KOPT-K1 (cell line): Measurements from ENCODE around the gene ANO8.
"Not testable (repeated sequence)": the region's sequence is repeated elsewhere in the genome, so short reads cannot be mapped to it uniquely, and the experiment has no call there.

Source experiments
- H3K27ac ChIP-seq: fragments of 200-600 bp; sonication (generic); 2 replicates; pipeline ENCODE4 v1.5.1; 2016; ENCODE audit warnings: antibody characterized with exemption, mild to moderate bottlenecking, low read depth, low read length; ENCODE audit not compliant: poor library complexity, severe bottlenecking
- H3K36me3 ChIP-seq: fragments of 200-600 bp; sonication (generic); 2 replicates; pipeline ENCODE4 v1.5.1; 2017; ENCODE audit warnings: antibody characterized with exemption, mild to moderate bottlenecking, low read length, moderate library complexity; ENCODE audit not compliant: insufficient read depth
- H3K9me3 ChIP-seq: fragments of 200-600 bp; sonication (generic); 2 replicates; pipeline ENCODE4 v1.5.1; 2017; ENCODE audit warnings: antibody characterized with exemption, low read length, mild to moderate bottlenecking; ENCODE audit not compliant: insufficient read depth, poor library complexity, severe bottlenecking

ANO8 gene, protein sequence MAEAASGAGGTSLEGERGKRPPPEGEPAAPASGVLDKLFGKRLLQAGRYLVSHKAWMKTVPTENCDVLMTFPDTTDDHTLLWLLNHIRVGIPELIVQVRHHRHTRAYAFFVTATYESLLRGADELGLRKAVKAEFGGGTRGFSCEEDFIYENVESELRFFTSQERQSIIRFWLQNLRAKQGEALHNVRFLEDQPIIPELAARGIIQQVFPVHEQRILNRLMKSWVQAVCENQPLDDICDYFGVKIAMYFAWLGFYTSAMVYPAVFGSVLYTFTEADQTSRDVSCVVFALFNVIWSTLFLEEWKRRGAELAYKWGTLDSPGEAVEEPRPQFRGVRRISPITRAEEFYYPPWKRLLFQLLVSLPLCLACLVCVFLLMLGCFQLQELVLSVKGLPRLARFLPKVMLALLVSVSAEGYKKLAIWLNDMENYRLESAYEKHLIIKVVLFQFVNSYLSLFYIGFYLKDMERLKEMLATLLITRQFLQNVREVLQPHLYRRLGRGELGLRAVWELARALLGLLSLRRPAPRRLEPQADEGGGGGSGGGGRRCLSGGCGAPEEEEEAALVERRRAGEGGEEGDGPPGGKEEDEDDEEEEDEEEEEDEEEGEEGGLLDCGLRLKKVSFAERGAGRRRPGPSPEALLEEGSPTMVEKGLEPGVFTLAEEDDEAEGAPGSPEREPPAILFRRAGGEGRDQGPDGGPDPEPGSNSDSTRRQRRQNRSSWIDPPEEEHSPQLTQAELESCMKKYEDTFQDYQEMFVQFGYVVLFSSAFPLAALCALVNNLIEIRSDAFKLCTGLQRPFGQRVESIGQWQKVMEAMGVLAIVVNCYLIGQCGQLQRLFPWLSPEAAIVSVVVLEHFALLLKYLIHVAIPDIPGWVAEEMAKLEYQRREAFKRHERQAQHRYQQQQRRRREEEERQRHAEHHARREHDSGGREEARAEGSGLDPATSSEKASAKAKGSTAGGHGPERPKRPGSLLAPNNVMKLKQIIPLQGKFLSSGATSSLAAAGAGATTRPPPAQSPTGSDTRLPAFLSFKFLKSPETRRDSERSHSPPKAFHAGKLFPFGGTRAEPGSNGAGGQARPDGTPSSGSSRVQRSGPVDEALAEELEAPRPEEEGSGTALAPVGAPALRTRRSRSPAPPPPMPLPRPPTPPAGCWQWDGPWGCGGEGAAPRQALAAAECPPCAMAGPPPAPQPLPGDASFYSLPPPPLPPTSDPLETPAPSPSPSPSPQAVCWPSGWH

DNA sequence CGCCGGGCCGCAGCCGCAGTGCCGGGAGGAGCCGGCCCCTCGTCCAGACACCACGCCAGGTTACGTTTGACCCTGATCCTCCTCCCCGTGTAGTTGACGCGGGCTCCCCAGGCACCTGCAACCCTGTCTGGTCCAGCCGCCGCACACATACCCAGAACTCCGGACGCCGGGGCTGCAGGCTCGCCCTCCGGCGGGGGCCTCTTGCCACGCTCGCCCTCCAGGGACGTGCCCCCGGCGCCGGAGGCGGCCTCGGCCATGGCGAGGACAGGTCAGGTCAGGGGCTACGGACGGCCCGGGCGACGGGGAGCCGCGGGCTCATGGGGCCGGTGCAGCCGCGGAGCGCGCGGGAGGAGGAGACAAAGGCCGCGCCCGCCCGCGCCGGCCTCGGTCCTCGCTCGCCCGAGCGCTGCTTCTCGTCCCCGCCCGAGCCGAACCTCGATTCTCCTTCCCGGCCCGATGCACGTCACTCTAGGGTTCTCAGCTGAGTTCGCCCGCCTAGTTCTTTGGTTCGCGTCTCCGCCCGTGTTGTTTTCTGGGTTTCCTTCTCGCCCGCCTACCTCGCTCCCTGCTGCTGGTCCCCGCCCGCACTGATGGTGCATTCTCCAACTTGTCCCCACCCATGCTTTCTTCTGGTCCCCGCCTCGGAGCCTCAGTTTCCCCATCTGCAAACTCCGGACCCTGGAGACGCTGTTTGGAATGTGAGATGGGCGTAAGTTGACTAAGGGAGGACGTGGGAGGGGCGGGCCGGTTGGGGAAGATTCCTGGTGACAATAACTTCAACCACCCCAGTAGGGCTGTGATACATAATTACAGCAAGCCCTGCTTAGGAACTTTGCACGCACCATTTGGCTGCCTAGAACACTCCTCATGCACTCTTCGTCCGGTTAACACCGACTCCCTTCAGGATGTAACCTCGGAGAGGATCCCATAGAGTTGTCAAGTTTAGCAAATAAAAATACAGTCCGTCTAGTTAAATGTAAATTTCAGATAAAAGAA lies at the start of gene ANO8:
Gene ANO8 (minus strand): TSS at position 442 of the 996 bp plus-strand sequence. CDS start 185 bp downstream, at position 257.
- Histone ChIP-seq H3K9me3 (no peaks in the 10 kb centered on the region), H3K27ac (peak within 1 kb of the TSS; percentile 55), H3K36me3 (0 out of 2 replicates have a peak, but pooled peaks cover 4% of the 10 kb centered on the region)

DNA sequence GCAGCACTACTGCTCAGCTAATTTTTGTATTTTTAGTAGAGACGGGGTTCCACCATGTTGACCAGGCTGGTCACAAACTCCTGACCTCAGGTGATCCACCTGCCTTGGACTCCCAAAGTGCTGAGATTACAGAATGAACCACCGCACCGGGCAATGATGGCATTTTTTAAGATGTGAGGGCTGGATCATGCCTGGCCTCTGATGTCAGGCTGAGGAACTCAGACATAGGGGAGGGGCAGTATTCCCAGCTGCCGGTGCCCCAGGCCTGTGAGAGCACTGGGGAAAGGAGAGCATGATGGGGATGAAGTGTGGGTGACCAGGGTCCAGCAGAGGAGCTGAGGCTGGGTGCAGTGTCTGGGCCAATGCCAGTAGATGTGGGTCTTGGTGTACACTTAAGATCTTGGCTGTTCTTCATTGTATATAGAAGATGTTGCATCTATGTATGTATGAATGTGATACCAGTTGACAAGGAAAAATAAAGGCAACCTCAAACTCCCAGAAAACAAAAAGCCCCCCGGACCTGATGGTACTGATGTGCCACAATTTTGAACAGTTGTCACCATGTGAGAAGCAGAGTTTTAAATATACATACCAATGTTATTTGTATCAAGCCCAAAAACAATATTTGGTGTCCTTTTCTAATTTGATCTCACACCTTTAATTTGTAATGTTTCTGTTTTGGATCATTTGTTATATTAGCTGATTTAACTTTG lies 45.9 kb upstream of the ANO8 start:
- Histone ChIP-seq H3K27ac (no peak overlapping the region), H3K9me3 (no peaks in the 10 kb centered on the region), H3K36me3 (no peaks in the 10 kb centered on the region)

DNA sequence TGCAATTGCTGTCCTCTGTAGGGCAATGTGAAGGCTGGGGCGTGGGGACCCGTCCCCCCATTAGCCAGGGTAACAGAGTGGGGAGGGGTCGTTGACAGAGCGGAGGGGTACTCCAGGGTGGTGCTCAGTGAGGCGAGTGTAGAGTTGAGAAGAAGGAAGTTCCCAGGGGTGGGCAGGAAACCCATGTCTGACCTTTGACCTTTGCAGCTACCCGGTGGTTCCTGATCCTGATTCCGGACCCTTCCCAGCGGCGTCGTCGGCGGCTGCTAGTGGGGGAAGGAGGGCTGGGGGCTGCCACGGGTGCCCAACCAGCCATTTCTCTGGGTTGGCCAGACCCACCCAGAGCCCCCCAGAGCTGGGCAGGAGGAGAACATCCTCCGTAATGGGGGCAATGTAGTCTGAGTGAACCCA lies 44.6 kb upstream of the ANO8 start:
- Histone ChIP-seq H3K9me3 (no peaks in the 10 kb centered on the region), H3K27ac (no peak overlapping the region), H3K36me3 (no peaks in the 10 kb centered on the region)

DNA sequence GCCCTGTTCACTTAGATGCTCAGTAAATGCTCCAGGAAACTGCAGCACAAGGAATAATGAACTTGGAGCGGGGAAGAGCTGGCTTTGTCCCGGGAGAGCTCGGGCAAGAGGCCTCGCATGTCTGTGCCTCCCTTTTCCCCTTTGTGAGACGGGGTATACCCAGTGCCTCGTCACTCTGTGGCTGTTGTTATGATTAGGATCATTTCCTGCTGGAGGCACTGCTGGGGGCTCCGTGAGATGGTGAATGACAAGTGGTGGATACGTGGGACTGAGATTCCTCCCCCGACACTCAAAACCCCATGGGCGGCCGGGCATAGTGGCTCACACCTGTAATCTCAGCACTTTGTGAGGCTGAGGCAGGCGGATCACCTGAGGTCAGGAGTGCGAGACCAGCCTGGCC lies 43.6 kb upstream of the ANO8 start:
- H3K27ac ChIP-seq: no peak overlapping the region
- no peaks in the 10 kb centered on the region for H3K9me3 ChIP-seq
- H3K36me3 ChIP-seq: no peaks in the 10 kb centered on the region

DNA sequence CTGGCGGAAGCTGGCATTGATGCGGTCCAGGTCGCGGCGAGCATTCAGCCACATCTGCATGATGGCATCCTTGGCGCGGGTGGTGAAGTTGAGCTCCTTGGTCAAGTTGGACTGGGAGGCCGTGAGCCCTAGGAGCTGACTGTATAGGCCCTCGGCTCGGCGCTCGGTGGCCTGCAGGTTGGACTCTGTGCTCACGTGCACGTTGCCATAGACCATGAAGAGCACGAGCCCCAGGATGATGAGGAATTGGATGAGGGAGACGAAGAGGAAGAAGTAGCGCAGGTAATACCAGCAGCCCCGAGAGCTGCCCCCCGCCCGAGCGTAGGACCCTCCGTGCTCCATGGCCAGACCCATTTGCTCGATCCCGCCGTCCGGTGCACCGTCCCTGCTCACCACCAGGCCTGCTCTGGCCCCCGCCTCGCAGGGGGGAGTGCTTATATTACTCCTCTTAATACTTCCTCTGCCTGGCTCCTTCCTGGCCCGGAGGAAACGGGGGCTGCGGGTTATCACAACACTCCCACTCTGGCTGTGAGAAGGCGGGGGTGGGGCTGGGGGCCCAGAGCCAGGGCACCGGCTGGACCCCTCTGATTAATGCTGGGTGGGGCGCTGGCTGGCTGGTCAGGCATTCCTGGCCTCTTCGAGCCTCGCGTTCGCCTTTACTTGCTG lies 42.4 kb upstream of the ANO8 start, which contains the start of gene PLVAP:
Gene PLVAP (minus strand): TSS at position 408 of the 666 bp plus-strand sequence. CDS start 54 bp downstream, at position 354.
- no peaks in the 10 kb centered on the region for H3K9me3 ChIP-seq
- no peaks in the 10 kb centered on the region for H3K36me3 ChIP-seq
- no peak within 1 kb of the TSS for H3K27ac ChIP-seq

DNA sequence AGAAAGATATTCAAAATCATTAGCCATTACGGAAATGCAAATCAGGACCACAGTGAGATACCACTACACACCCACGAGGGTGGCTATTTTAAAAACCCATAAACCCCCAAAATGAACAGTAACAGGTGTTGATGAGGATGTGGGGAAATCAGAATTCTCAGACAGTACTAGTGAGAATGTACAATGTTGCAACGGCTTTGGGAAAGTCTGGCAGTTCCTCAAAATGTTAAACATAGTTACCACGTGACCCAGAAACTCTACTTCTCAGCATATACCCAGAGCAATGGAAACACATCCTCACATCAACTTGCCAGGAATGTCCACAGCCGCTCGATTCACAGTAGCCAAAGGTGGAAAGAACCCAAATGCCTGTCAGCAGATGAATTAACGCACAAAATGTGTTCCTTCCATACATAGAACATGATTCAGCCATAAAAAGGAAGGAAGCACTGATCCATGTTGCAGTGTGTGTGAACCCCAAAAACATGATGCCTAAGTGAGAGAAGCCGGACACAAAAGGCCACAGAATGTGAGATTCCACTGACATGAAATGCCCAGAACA lies 35.5 kb upstream of the ANO8 start:
- Histone ChIP-seq H3K36me3 (no peaks in the 10 kb centered on the region), H3K9me3 (no peaks in the 10 kb centered on the region), H3K27ac (no peak overlapping the region)

DNA sequence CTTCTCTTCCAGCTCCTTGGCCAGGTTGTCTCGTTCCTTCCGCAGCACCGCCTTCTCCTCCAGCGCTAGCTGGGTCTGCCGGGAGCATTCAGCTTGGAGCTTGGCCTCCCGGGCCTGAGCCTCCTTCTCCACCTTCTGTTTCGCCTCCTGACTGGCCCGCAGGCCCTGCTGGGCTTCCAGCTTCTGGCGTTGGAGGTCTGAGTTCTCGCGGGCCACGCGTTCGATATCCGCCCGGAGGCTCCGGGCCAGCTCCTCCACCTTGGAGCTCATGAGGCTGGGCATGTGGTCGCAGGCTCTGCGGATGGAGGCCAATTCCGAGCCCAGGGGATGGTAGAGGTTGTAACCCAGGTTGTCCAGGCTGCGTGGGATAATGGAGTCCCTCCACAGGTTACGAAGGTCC lies 30.7 kb upstream of the ANO8 start:
- no peaks in the 10 kb centered on the region for H3K9me3 ChIP-seq
- H3K36me3 ChIP-seq: no peaks in the 10 kb centered on the region
- H3K27ac ChIP-seq: no peak overlapping the region

DNA sequence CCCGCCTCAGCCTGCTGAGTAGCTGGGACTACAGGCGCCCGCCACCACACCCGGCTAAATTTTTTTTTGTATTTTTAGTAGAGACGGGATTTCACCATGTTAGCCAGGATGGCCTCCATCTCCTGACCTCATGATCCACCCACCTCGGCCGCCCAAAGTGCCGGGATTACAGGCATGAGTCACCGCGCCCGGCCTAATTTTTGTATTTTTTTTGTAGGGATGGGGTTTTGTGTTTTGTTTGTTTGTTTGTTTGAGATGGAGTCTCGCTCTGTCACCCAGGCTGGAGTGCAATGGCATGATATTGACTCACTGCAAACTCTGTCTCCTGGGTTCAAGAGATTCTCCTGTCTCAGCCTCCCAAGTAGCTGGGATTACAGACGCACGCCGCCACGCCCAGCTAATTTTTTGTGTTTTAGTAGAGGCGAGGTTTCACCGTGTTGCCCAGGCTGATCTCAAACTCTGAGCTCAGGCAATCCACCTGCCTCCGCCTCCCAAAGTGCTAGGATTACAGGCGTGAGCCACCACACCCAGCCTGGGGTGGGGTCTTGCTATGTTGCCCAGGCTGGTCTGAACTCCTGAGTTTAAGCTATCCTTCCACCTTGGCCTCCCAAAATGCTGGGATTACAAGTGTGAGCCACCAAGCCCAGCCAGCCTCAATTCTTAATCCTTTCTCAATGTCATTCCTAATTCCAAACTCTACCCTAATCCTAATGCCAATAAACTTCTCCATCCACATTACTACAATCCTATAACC lies 29.4 kb upstream of the ANO8 start:
- not testable (repeated sequence) for H3K9me3 ChIP-seq, H3K36me3 ChIP-seq, H3K27ac ChIP-seq

DNA sequence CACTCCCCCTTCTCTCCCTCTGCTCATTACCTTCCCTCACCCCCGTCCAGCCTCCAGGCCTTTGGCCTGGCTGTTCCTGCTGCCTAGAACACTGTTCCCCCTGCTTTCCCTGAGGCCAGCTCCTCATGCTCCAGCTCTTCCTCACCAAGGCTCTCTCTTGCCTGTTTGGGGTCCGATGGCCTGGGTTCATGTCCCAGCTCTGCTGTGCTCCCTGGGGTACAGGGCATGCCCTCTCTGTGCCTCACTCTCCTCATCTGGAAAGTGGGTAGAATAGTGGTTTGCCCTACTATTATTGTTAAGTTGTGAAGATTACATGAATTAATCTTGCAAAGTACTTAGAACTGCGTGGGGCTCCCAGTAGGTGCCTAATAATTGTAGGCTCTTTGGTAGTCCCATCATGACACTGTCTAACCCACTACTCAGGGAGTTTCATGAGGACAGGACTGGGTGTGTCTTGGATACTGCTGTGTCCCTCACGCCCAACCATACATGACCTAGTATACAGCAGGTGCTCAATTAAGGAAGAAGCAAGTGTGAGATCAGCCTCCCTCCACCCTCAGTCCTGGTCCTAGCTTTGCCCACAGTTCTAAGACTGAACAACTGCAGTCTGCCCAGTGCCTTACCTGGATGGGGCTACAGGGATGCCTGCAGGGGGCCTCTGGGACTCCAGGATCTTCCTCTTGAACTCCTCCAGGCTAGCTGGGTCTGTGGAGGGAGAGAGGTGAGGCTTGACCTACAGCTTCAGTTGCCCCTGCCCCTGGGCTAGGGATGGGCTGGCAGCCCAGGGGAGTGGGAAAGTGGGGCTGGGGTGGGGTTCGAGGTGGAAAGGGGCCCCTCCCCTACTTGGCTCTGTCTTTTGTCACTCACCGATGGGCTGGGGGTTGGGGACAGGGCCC lies 25.5 kb upstream of the ANO8 start:
- H3K9me3 ChIP-seq: no peaks in the 10 kb centered on the region
- no peak overlapping the region for H3K27ac ChIP-seq

DNA sequence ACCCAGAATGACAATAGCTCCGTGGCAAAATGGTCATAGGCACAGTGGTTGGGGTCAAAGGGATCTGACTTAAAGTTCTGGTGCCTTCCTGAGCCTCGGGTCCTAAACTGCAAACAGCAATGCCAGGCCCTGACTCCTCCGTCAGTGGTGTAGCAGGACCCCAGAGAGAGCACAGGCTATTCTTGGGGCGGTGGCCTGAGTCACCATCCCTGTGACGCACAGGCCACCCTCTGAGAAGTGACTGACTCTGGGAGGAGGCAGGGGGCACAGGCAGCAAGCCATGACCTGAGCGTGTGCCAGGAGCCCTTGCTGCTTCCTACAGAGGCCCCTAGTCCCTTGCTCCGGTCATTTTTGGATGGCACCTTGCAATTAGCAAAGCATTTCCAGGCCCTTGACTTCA lies 23.7 kb upstream of the ANO8 start:
- H3K27ac ChIP-seq: no peak overlapping the region

More for the DNA sequence above, 25.5 kb upstream of the ANO8 start:
- no peaks in the 10 kb centered on the region for H3K36me3 ChIP-seq

DNA sequence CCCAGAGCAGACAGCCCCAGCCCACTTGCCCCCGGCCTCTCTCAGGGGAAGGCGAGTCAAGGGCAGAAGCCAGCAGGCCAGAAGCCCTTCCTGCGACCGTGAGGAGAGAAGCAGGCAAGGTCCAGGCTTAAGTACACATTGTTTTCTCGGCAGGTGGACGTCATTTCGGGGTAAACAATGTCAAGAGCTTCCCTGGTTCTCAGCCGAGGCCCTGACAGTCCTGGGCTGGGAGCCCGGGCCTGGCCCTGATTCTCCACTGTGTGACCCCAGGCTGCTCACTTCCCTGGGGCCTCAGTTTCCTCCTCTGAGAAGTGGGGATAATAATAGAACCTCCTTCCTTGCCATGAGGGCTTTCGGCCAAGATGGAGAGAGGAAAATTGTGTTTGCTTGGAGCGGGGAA lies 23.1 kb upstream of the ANO8 start:
- no peaks in the 10 kb centered on the region for H3K9me3 ChIP-seq
- no peak overlapping the region for H3K27ac ChIP-seq
- no peaks in the 10 kb centered on the region for H3K36me3 ChIP-seq

More for the DNA sequence above, 23.7 kb upstream of the ANO8 start:
- Histone ChIP-seq H3K9me3 (no peaks in the 10 kb centered on the region), H3K36me3 (no peaks in the 10 kb centered on the region)
